Activated T-helper 1 cell treated with Interleukin-2 at 50 U/mL for 16 hours (primary cell): Measurements from ENCODE around the gene ZG16.
"Not testable (repeated sequence)": the region's sequence is repeated elsewhere in the genome, so short reads cannot be mapped to it uniquely, and the experiment has no call there.

Experiments
- DNase-seq: peaks from one replicate; pipeline ENCODE4 v3.0.0-alpha.2; 2020; ENCODE audit warnings: low read depth

The ZG16 gene

DNA sequence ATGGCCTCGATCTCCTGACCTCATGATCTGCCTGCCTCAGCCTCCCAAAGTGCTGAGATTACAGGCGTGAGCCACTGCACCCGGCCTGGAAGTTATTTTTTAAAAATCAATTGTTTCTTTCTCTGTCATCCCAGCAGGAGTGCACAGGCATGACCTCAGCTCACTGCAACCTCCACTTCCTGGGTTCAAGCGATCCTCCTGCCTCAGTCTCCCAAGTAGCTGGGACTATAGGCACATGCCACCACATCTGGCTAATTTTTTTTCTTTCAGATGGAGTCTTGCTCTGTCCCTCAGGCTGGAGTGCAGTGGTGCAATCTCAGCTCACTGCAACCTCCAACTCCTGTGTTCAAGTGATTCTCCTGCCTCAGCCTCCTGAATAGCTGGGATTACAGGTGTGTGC, 9.1 kb downstream of the ZG16 start:
- DNase-seq: not testable (repeated sequence)

DNA sequence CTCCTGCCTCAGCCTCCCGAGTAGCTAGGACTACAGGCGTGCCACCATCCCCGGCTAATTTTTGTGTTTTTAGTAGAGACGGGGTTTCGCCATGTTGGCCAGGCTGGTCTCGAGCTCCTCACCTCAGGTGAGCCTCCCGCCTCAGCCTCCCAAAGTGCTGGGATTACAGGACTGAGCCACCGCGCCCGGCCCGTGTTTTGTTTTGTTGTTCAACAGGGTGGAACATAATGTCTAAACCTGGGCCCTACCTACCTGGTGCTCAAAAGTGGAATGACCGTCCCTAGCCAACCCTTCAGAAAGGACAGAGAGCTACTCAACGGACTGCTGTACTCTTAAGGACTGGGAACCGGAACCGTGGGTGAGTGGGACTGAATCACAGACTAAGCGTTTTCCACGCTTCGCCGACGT, 11.7 kb downstream of the ZG16 start:
- no peak for DNase-seq

DNA sequence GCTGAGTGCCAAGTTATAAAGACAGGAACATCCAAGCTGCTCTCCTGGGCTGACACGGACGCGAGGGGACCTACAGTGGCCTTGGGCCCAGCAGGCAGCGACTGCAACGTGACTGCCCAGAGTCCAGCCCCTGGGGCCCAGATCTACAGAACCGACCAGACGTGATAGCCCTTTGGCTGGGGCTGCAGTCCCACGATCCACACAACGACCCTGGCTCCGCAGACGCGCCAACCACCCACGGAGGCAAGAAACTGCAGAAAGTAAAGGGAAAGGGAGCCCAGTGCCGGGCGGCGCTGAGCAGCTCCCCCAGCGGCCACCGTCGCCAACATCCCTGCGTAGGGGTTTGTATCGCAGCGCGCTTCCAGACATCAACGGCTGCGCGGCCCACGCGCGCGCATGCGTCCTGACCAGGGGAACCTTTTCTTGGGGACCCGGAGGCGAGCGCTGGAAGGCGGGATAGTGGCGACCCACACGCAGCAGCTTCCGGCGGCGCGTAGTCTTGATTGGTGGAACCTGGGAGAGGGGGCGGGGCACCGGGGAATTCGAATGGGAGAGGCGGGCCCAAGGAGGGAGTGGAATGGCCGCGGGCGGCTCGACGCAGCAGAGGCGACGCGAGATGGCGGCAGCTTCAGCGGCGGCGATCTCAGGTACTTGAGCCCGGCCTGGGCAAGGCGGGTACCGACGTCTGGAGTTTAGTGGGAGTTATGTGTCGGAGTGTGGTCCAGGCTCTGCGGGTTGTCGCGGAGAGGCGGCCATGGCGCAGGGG, 12.3 kb downstream of the ZG16 start, which contains the start of gene KIF22:
TSS of gene KIF22 (plus strand) at position 569 of the 766 bp plus-strand sequence. CDS start at position 578, 9 bp downstream.
- DNase-seq: peak; percentile 100

DNA sequence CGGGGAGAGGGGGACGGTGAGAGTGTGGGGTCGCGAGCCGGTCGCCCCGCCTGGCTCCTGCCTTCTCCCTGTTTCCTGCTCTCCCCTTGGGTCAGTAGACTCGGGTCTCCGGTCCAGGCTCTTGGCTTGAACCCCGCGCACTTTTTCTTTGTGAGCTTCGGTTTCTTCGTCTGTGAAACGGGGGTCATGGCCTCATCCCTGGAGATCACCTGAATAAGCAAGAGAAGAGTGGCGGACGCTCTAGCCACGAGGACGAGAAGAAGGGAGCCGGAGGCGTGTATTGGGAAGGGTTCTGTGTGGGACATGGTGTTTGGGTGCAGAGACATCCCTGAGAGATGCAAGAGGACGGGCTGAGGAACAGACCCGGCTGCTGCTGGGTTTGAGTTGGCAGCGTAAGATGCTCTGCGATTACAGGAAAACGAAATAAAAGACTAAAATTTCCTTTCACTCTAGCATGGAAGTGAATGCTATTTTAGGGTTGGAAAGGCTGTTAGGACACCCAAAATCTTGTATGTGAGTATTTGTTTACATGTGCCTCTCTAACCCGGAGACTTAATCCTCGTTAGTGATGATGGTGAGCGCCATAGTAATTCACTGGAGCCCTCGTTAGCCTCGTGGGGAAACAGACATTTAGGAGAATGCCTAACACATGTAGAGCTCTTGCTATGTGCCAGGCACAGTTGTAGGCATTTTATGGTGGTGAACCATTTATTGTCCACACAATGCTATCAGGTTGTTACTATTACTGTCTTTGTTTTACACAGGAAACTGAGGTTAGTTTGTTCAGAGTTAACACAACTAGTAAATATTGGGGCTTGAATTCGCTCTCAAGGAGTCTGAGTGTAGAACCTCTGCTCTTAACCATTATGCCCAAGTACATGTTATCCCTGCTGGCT, 13.1 kb downstream of the ZG16 start:
- DNase-seq: no peak

DNA sequence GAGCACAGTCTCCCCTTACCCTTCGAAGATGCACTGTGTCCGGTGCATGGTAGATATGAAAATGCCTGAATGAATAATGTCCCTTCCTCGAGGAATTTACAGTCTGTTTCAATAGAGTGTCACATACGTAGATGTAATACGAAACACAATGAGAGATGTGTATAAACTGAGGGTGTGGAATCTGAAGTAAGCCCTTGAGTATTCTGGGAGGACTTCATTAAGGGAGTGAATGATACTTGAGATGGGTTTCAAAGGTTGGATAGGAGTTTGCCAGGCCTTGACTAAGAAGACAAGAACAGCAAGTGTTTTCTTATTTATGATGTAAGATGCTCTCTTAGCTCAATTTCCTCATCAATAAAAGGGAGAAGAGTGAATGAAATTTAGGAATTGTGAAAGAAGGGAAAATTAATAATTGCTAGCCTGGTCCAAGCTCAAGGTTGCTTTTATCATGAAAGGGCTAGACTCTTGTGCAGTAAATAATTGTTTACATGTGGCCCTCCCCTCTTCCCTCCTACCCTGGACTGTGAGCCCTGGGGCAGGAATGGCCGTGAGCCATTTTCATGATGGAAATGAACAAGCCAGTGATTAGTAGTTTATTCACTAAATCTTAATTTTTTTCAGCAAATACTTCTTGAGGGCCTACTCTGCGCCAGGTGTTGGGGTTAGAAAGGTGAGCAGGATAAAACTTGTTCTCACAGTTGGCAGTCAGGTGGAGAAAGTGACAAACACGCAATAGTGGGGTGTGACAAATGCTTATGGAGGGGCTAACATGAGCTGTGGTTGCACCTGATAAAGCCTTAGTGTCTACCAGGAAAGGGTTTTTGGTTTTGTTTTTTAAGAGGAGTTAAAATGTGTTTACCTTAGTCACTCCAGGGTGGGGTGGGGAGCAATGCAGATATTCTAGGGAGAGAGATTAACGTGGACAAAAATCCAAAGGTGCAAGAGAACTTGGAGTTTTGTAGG, 14.1 kb downstream of the ZG16 start:
- DNase-seq: no peak

DNA sequence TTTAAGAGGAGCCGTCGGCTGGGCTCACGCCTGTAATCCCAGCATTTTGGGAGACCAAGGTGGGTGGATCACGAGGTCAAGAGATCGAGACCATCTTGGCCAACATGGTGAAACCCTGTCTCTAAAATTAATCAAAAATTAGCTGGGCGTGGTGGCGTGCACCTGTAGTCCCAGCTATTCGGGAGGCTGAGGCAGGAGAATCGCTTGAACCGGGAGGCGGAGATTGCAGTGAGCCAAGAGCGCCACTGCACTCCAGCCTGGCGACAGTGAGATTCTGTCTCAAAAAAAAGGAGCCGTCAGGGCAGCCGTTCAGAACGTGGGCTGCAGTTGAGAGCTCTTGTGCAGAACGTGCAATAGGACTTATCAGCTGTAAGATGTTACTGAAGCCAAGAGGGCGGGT, 15.1 kb downstream of the ZG16 start:
- DNase-seq: not testable (repeated sequence)

DNA sequence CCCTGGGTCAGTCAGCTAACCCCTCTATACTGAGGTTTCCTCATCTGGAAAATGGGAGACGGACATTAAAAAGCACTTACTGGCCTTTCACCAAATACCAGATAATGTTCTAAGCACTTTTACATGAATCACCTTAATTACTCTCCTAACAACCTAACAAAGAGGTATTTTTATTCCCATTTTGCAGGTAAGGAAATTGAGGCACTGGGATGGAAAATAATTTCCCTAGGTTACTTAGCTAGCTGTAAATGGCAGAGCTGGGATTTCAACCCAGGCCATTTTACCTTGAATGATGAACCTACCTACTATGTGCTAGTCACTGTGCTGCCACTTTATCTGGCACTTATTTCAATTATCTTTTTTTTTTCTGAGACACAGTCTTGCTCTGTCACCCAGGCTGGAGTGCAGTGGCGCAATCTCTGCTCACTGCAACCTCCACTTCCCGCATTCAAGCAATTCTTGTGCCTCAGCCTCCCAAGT, 16.2 kb downstream of the ZG16 start:
- no peak for DNase-seq

DNA sequence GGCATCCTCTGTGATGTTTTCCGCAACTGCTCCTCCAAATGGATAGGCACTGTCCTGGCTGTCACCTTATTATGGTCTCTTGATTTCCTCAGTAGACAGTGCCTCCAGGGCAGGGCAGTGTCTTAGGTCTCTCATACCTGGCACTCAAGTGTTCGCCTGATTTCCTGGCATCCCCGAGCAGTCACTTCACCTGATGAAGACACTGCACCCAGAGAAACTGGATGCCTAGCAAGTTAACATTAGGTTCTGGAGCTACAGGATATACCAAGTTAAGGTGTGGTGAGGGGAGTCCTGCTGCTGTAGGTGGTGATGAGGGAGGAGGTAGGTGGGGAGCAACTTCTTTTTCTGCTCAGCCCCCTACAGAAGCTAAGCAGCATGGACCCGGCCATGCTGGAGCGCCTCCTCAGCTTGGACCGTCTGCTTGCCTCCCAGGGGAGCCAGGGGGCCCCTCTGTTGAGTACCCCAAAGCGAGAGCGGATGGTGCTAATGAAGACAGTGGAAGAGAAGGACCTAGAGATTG, 24.4 kb downstream of the ZG16 start:
- no peak for DNase-seq

DNA sequence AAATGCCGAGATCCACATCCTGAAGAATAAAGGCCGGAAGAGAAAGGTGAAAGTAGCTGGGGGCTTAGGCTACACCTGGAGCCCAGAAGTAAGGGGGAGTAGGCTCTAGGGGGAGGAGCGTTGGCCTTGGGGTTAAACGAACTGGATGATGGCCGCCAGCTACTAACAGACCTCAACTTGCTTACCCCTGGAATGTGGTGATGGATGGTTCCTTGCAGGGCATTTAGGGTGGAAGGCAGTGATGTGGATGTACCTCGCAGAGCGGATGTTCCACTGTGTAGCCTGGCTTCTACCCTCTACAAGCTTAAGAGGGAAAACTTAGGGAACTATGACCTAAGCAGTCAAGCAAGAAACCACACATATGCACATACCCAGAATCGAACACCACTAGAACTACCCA, 26.0 kb downstream of the ZG16 start:
- no peak for DNase-seq

DNA sequence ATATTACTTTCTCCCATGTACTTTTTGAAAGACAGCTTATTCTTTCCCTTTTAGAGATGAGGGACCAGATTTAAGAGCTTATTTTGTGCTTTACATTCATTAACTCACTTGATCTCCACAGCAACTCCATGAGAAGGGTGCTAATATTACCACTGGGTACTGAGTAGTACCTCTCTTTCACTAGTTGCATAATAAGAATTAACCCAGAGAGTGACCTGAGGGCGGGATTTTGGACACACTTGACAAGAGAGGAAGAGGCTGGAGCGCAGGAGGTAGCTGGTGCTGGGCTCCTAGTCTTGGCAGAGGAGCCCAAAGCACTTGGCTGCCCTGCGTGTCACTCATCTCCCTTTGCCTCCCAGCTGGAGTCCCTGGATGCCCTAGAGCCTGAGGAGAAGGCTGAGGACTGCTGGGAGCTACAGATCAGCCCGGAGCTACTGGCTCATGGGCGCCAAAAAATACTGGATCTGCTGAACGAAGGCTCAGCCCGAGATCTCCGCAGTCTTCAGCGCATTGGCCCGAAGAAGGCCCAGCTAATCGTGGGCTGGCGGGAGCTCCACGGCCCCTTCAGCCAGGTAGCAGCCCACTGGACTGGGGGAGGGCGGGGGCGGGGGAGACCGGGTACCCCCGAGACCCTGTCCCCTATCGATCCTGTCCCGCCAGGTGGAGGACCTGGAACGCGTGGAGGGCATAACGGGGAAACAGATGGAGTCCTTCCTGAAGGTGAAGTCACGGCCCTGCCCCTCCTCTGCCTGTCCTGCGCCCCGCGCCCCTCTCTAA, 26.6 kb downstream of the ZG16 start:
- no peak for DNase-seq

DNA sequence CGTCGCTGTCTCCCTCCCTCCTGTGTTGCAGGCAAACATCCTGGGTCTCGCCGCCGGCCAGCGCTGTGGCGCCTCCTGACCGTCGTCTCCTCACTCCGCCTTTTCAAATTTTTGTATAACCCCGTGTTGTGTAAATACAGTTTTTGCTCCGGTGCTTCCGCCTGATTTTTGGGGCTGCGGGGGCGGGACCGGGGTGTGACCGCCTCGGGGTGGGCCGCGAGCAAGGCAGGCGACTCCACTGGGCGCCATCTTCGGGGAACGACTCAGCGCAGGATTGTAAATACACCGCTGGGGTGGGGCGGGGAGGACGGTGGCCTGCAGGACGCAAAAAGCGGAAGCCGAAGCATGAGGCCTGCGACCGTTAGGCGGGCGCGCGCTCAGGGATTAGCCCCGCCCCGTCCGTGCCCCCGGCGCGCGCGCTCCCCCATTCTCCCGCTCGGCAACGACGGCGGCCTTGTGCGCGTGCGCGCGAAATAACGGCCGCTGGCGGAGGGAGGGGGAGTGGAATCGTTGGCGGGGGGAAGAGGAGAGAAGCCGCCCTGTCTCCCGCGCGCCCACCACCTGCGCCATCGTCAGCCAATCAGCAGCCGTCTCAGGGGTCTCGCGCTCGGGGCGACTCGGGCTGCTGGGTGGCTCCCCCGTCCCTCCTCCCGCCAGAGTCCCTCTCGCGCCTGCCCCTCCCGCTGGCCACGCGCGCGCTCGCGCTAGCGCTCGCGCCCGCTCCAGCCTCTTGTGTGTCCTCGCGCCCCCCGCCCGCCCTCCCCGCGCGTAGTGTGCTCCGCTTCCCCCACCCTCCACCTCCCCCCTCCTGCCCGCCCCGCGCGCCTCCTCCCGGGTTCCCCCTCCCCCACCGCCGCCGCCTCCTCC, 27.4 kb downstream of the ZG16 start:
- DNase-seq: peak; percentile 97

DNA sequence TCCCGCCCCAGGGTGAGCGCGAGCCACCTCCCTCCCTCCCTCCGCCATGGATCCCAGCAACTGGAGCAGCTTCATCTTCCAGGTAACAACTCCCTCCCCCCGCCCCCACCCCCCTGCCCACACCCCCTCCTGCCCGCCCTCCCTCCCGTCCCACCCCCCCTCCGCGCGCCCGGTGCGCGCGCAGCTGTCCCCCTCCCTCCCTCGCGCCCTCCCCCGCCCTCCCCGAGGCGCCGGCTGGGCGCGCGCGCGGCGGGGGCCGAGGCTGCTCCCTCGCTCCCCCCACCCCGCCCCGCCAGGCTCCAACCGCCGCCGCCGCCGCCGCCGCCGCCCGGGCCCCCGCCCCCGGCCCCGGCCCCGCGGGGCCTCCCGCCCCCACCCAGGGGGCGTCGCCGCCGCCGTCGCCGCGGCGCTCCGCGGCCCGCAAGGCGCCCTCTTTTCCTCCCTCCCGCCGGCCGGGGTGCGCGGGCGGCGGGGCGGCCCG, 28.1 kb downstream of the ZG16 start, which contains the start of gene MAZ:
TSS of gene MAZ (plus strand) at position 431 of the 481 bp plus-strand sequence. CDS start 173 bp downstream, outside the sequence.
- DNase-seq: peak; percentile 75

DNA sequence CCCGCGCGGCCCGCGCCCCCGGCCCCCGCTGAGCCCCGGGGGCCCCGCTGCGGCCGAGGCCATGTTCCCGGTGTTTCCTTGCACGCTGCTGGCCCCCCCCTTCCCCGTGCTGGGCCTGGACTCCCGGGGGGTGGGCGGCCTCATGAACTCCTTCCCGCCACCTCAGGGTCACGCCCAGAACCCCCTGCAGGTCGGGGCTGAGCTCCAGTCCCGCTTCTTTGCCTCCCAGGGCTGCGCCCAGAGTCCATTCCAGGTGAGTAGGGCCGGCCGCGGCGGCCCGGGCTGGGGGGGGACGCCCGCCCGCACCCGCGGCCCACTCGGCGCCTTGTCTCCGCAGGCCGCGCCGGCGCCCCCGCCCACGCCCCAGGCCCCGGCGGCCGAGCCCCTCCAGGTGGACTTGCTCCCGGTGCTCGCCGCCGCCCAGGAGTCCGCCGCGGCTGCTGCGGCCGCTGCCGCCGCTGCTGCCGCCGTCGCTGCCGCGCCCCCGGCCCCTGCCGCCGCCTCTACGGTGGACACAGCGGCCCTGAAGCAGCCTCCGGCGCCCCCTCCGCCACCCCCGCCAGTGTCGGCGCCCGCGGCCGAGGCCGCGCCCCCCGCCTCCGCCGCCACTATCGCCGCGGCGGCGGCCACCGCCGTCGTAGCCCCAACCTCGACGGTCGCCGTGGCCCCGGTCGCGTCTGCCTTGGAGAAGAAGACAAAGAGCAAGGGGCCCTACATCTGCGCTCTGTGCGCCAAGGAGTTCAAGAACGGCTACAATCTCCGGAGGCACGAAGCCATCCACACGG, 28.8 kb downstream of the ZG16 start:
- DNase-seq: no peak

DNA sequence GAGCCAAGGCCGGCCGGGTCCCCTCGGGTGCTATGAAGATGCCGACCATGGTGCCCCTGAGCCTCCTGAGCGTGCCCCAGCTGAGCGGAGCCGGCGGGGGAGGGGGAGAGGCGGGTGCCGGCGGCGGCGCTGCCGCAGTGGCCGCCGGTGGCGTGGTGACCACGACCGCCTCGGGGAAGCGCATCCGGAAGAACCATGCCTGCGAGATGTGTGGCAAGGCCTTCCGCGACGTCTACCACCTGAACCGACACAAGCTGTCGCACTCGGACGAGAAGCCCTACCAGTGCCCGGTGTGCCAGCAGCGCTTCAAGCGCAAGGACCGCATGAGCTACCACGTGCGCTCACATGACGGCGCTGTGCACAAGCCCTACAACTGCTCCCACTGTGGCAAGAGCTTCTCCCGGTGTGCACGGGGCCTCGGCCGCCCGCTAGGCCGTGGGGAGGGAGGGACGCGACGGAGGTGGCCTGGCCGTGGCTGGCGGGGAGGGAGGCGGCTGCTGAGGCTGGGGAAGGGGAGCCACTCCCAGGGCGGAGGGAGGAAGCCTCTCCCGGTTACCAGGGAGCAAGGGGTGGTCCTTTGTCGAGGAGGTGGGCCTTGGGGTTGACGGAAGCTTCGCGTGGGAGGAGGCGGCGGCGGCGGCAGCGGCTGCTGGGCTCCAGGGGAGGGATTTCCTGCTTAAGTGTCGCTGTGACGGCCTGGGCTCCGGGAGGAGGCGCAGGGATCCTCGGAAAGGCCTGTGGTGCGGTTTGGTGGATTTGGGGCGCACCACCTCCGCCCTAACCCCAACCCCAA, 29.6 kb downstream of the ZG16 start:
- peak; percentile 78 for DNase-seq

DNA sequence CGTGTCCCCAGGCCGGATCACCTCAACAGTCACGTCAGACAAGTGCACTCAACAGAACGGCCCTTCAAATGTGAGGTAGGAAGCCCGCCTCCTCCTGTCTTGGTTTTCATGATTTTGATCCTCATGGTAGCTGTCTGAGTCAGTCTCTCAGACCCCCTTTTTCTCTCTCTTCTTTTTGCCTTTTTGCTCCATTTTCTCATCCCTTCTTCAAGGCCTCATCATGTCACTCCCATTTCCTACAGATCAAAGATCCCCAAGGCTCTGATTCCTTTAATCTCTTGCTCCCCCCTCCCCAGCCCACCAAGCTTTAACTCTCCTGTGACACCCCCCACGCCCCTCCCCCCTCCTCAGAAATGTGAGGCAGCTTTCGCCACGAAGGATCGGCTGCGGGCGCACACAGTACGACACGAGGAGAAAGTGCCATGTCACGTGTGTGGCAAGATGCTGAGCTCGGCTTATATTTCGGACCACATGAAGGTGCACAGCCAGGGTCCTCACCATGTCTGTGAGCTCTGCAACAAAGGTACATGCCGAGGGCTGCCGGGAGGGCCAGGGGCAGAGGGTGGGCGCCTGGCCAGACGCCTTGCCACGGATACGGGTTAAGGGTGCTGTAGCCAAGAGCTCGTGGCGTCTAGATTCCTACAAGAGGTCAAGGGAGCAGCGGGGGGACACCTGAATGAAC, 30.3 kb downstream of the ZG16 start:
- no peak for DNase-seq

DNA sequence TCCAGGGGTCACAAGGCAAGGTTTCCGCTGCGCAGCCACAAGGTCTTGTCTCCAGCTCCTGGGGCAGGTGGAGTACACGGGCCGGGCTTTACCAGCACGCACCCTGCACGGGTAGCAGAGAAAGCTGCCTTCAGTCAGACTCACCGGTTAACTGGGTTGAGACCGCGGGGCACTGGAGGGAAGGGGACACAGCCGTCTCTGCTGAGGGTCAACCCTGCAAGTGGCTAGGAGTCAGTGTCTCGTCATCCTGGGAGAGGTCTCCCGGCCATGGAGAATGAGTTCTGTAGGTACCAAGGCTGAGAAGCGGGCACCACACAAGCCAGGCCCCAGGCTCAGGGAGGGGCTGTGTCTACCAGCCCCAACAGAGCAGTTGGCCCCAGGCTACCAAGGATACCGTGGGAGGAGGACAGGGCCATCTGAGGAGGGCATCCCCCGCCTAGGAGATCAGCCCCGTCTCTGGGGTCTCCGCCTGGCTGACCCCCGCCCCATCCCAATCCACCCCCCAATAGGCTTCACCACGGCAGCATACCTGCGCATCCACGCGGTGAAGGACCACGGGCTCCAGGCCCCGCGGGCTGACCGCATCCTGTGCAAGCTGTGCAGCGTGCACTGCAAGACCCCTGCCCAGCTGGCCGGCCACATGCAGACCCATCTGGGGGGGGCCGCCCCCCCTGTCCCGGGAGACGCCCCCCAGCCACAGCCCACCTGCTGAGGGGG, 31.1 kb downstream of the ZG16 start:
- DNase-seq: no peak
